ENCODE results near the gene KRTAP4-1.

GRCh38 chr17:41163828-41164227, 20.9 kb downstream of the KRTAP4-1 start:
- TF ChIP-seq EZH2 (IDR thresholded peaks at IDR 0.05; ENCODE audit: low read depth) (no peak), CTCF (conservative IDR thresholded peaks at IDR 0.05) (no peak)

Measured in PC-9 (cell line).